Ramos (cell line): ENCODE measurements around the gene PLD5.
"Not testable (repeated sequence)": the region's sequence is repeated elsewhere in the genome, so short reads cannot be mapped to it uniquely, and the experiment has no call there.

Experiments used
- in situ Hi-C: fragments of 300-500 bp; cut with MboI; formaldehyde crosslinking; loops from one replicate; pipeline ENCODE4 v1.14.3; 2022; ENCODE audit warnings: low sequenced_read_pairs; ENCODE audit not compliant: unreplicated experiment

Gene PLD5

GRCh38 chr1:242314085-242314649 lies 210.3 kb downstream of the PLD5 start:
- in situ Hi-C loops = not testable (repeated sequence)

DNA sequence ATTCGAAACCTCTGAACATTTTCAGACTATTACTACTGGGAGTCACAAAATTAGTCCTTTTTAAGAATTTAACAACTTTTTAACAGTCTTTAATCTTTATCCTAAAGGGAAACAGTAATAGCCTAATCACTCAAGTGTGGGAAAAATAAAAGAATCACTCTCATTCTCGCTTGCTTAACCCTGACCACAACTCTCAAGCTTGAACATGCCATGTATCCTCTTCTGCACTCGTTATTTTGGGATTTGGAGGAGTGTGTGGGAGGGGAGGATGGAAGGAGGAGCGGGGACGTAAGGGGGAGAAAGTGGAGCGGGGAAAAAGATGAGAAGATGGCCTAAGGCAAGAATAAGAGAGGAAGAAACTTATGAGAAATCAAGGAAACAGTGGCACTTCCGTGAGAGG lies 215.8 kb downstream of the PLD5 start:
- in situ Hi-C loops = not testable (repeated sequence)

DNA sequence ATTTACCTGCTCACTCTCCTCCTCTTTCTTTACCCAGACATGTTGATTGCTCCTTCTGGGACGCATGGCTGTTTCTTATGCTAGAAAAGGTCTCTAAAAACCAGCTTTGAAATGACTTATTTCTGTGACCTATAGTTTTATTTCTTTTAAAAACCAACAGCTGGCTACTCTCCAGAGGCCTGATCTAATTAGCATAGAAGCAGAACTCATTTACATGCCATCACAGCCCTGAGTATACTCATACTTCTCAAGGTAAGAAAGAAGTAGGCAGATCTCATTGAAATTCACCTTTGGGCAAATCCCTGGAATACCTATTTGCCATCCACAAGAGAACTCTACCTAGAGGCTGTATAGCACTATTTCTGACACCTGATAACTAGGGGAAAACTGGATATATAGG lies 230.7 kb downstream of the PLD5 start:
- in situ Hi-C loops = not testable (repeated sequence)

- in situ Hi-C loops = not testable (repeated sequence)
These were observed 236.4 kb downstream of the PLD5 start for GRCh38 chr1:242288067-242288466.

GRCh38 chr1:242282758-242283485 lies 241.6 kb downstream of the PLD5 start:
- in situ Hi-C loops = not testable (repeated sequence)

DNA sequence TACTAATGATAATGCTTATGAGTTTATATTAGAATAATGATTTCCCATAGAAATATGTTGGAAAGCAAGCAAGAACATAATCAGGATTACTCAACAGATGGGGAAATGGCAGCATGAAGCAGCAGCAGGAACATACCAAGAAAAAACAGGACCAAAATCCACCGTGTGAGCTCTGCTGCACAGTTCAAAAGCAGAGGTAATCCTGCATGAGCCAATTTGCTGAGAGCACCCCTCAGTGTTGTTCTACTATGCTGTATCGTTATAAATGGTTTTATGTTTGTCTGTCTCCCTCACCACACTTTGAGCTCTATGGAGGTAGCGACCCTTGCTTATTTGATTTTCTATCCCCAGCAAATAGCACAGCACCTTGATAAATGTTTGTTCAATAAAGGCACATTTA lies 246.1 kb downstream of the PLD5 start:
- in situ Hi-C loops = not testable (repeated sequence)

DNA sequence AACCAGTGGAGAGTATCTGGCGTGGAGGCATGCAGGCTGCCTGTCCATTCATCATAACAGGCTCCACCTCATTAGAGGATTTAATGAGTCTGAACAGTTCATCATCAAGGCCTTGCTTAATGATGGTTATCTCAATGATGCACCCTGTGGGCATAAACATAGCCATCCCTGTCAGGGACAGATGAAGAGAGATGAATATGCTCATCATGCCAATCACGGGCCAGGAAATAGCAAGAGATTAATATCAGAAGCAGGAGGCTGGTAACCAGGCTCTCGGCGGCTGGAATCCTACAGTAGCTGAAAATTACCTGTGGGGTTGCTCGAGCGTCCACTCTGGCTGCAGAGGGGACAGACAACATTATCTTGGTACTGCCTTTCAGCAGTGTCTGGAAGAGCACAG lies 247.7 kb downstream of the PLD5 start:
- in situ Hi-C loops = not testable (repeated sequence)

- in situ Hi-C loops = not testable (repeated sequence)
These were observed 257.5 kb downstream of the PLD5 start for GRCh38 chr1:242267004-242267403.

DNA sequence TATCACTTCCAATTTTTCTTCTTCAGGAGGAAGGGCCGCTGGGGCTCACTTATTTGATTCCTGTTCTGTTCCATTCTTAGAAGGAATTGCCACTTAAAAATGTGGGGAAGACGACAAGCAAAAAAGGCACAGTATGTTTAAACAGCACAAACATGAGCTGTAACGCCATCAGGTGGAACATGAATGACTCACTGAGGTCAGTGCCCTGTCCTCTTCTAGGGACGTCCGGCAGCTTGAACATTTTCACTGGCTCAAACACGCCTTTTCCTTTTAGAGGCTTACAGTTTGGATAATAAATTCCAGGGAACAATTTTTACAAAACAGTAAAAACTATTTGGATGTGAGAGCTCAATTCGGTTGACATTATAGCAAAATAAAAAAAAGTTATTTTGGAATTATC lies 260.1 kb downstream of the PLD5 start:
- in situ Hi-C loops = not testable (repeated sequence)

GRCh38 chr1:242245255-242245654 lies 279.2 kb downstream of the PLD5 start:
- in situ Hi-C loops = no loop called here

- in situ Hi-C loops = no loop called here
These were observed 281.0 kb downstream of the PLD5 start for GRCh38 chr1:242243472-242243871.

DNA sequence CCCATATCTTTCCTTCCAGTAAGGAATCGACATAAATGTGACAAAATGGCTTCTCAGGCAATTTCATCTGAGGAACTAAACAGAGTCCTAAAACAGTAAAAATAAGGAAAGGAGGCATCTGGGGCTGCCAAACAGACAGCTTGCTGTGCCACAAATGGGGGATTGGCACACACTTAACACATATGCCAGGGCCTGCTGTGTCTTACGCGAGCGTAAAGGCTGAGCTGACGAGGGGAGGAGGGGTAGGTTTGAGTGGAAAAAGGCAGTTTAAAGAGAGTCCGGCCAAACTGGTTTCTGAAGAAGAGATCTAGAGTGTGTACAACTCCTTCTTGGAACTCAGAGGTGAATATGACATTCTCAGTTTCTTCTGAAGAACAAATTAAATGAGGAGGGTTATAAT lies 281.5 kb downstream of the PLD5 start:
- in situ Hi-C loops = no loop called here

GRCh38 chr1:242241936-242242335 lies 282.6 kb downstream of the PLD5 start:
- in situ Hi-C loops = no loop called here

GRCh38 chr1:242240691-242241090 lies 283.8 kb downstream of the PLD5 start:
- in situ Hi-C loops = no loop called here

DNA sequence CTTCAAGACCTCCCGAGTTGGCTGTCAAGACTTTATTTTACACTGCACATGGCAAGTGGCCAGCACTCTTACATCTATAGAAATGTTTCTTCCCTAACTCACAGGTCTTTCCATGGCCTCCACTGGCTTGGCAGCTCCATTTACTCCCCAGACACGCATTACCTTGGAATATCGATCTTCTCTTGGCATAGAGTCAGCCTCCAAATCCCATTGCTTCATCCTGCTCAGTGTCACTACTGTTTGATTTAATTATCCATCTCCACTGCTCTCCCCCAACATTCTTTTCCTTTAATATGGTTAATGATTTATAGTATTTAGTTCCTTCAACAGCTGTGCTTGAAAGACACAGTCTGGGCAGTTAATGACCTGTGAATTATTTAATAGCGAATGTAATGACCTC lies 284.4 kb downstream of the PLD5 start:
- in situ Hi-C loops = no loop called here

- in situ Hi-C loops = no loop called here
These were observed 285.1 kb downstream of the PLD5 start for GRCh38 chr1:242239398-242239797.

DNA sequence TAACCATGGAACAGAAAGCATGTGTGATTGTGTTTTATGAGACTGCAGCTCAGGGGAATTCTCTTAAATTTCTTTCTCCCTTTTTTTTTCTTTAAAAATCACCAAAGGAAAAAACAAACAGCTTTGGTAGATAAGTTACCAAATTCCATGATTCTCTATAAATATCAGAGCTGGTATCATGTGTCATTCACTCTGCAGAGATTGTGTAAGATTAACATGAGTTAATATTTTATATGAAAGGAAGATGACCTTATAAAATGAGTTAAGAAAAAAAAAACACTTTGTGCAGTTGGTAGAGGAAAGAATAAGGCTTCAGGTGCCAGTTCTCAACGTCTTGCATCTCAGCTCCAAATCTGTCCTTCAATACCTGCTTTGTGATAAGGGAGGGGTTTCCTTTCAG lies 287.4 kb downstream of the PLD5 start:
- in situ Hi-C loops = no loop called here

DNA sequence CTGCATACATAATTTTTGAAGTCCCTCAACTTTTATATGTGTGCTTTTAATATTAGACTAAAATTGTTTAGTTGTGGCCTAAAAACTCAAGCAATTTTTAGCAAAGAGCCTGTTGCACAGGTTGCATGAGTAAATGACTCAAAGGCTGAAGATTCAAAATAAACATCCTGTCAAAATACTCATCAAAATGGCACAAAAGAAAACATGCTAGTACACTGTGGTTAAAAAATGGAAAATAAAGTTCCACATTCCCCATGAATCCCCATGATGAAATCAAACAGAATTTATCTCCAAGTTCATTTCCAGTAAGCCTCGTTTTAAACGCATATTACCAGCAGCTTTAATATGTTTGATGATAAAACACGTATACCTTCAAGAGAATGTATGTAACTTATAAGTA lies 295.5 kb downstream of the PLD5 start:
- in situ Hi-C loops = no loop called here

DNA sequence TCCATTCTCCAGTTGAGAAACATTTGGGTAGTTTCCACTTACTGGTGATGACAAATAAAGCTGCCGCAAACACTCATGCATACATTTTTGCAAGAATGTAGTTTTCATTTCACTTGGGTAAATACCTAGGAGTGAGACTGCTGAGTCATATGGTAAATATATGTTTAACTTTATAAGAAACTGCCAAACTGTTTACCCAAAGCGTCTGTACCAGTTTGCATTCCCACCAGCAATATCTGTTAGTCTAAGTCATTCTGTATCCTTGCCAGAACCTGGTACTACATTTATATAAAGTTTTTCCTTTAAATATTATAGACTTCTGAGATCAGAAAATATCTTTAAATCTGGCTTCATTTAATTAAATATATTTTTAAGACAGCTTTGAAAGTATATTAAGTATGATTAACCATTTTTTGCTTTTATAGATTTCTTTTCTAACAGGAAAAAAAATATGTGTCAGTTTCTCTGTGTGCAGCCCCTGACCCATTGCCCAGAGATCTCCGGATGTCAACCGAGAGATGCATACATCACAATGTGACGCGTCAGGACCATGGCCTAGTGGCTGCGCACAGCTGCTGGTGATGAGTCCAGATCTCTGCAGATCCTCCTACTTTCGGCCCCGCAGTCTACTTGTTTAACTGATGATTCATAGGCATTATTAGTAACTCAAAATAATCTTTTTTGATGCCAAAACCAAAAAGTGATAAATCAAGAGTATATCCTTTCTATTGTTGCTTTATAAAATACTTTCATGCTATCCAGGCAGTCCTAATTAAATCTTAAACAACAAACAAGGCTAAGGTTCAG lies 298.5 kb downstream of the PLD5 start:
- in situ Hi-C loops = no loop called here

GRCh38 chr1:242224878-242225766 lies 299.4 kb downstream of the PLD5 start:
- in situ Hi-C loops = not testable (repeated sequence)
